Mesenchymal stem cell (in vitro differentiated cells and primary cell): ENCODE measurements around the gene ARID1B.

Source experiments
- DNase-seq: peaks from one replicate; pipeline ENCODE4 v3.0.0-alpha.2; 2013
- H2AFZ ChIP-seq: one replicate; pipeline ENCODE4 v1.6.1; 2013; ENCODE audit warnings: low read depth, mild to moderate bottlenecking, control low read depth, inconsistent platforms, low read length, moderate library complexity
- H2AK5ac ChIP-seq: 2 replicates; pipeline ENCODE4 v1.6.1; 2013; ENCODE audit warnings: low read length, moderate library complexity, mild to moderate bottlenecking, inconsistent platforms; ENCODE audit not compliant: severe bottlenecking
- H2BK120ac ChIP-seq: one replicate; pipeline ENCODE4 v1.6.1; 2013; ENCODE audit warnings: low read depth, mild to moderate bottlenecking, inconsistent platforms, low read length, moderate library complexity
- H2BK12ac ChIP-seq, 2 experiments: one replicate each; pipeline ENCODE4 v1.6.1; 2013; ENCODE audit warnings: inconsistent platforms in 2 of 2, low read length in 2 of 2, mild to moderate bottlenecking in 2 of 2, moderate library complexity in 2 of 2, control low read depth in 1 of 2
- H2BK15ac ChIP-seq: one replicate; pipeline ENCODE4 v1.6.1; 2013; ENCODE audit warnings: mild to moderate bottlenecking, low read depth, inconsistent platforms; ENCODE audit not compliant: poor library complexity, severe bottlenecking
- H2BK5ac ChIP-seq: 2 replicates; pipeline ENCODE4 v1.6.1; 2013; ENCODE audit warnings: low read depth, mild to moderate bottlenecking, low read length, control low read depth, inconsistent platforms; ENCODE audit not compliant: poor library complexity, severe bottlenecking
- H3K14ac ChIP-seq, 2 experiments: one replicate each; pipeline ENCODE4 v1.6.1; 2013; ENCODE audit warnings: inconsistent platforms in 2 of 2, low read length in 2 of 2, control low read depth in 1 of 2, mild to moderate bottlenecking in 1 of 2, moderate library complexity in 1 of 2
- H3K18ac ChIP-seq, 2 experiments: one replicate each; pipeline ENCODE4 v1.6.1; 2013; ENCODE audit warnings: inconsistent platforms in 2 of 2, low read length in 2 of 2, control low read depth in 1 of 2, low read depth in 1 of 2, mild to moderate bottlenecking in 1 of 2
- H3K23ac ChIP-seq, 2 experiments: one replicate each; pipeline ENCODE4 v1.6.1; 2013; ENCODE audit warnings: inconsistent platforms in 2 of 2, low read length in 2 of 2, mild to moderate bottlenecking in 2 of 2, moderate library complexity in 2 of 2, control low read depth in 1 of 2
- H3K27ac ChIP-seq: 2 replicates; pipeline ENCODE4 v1.5.1; 2013; ENCODE audit warnings: mild to moderate bottlenecking, moderate library complexity, low read length, control low read depth, inconsistent platforms; ENCODE audit not compliant: poor library complexity, severe bottlenecking
- H3K27me3 ChIP-seq, 2 experiments: 2 replicates each; pipeline versions ENCODE4 v1.6.1 to v1.7.0; 2013; ENCODE audit warnings: low read length in 2 of 2, mild to moderate bottlenecking in 2 of 2, moderate library complexity in 2 of 2, control low read depth in 1 of 2, inconsistent platforms in 1 of 2; ENCODE audit not compliant: control insufficient read depth in 1 of 2, insufficient read depth in 1 of 2
- H3K36me3 ChIP-seq, 2 experiments: 2 replicates each; pipeline versions ENCODE4 v1.6.1 to v1.7.0; 2013; ENCODE audit warnings: low read length in 2 of 2, control low read depth in 1 of 2, inconsistent platforms in 1 of 2, low read depth in 1 of 2, mild to moderate bottlenecking in 1 of 2; ENCODE audit not compliant: insufficient read depth in 2 of 2, control insufficient read depth in 1 of 2
- H3K4ac ChIP-seq, 2 experiments: one replicate each; pipeline ENCODE4 v1.6.1; 2013; ENCODE audit warnings: inconsistent platforms in 2 of 2, low read length in 2 of 2, mild to moderate bottlenecking in 2 of 2, moderate library complexity in 2 of 2, control low read depth in 1 of 2, low read depth in 1 of 2
- H3K4me1 ChIP-seq: 2 replicates; pipeline ENCODE4 v1.6.1; 2013; ENCODE audit warnings: low read depth, low read length, control low read depth; ENCODE audit not compliant: control insufficient read depth, insufficient read depth
- H3K4me2 ChIP-seq: 2 replicates; pipeline ENCODE4 v1.6.1; 2013; ENCODE audit warnings: low read length, mild to moderate bottlenecking, inconsistent platforms; ENCODE audit not compliant: poor library complexity, severe bottlenecking
- H3K4me3 ChIP-seq, 2 experiments: 2 replicates each; pipeline versions ENCODE4 v1.5.1 to v1.7.0; 2013; ENCODE audit warnings: low read length in 2 of 2, mild to moderate bottlenecking in 2 of 2, control low read depth in 1 of 2, low read depth in 1 of 2; ENCODE audit not compliant: insufficient read depth in 1 of 2
- H3K79me1 ChIP-seq: replicated peaks from 2 replicates; pipeline ENCODE4 v1.6.1; 2013; ENCODE audit warnings: mild to moderate bottlenecking, control low read depth, low read length, inconsistent platforms; ENCODE audit not compliant: poor library complexity, severe bottlenecking
- H3K9ac ChIP-seq: 2 replicates; pipeline ENCODE4 v1.7.0; 2013; ENCODE audit warnings: mild to moderate bottlenecking, low read length, moderate library complexity
- H3K9me3 ChIP-seq: 2 replicates; pipeline ENCODE4 v1.7.0; 2013; ENCODE audit warnings: mild to moderate bottlenecking, low read length; ENCODE audit not compliant: control insufficient read depth
- H4K8ac ChIP-seq: one replicate; pipeline ENCODE4 v1.6.1; 2013; ENCODE audit warnings: inconsistent platforms, mild to moderate bottlenecking, low read length, moderate library complexity
- H4K91ac ChIP-seq: one replicate; pipeline ENCODE4 v1.6.1; 2013; ENCODE audit warnings: mild to moderate bottlenecking, low read length, inconsistent platforms
- WGBS: methylation state at CpG from one replicate; pipeline ENCODE4 v1.1.7; 2013; ENCODE audit warnings: mixed read lengths; 5-methylcytosine and 5-hydroxymethylcytosine counted together

ARID1B gene

DNA sequence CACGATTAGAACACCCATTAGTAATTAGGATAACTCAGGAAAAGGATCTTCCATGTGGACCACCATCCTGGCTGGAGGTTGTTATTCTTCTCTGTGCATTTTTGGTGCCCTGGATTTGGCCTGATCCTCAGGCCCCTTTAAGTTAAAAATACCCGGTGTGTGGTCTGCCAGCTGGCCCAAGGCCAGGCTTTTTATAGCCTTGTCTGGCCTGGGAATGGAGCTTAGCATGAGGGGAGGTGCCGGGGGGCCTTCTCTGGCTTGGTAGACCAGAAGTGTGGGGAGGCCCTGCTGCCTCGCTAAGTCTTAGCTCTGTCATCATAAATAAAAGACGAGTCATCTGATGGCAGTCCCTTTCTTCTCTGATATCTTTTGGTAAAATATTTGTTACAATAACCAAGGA, 71.4 kb downstream of the ARID1B start:
- Histone ChIP-seq H4K91ac (no peak overlapping the region), H3K9me3 (no peaks in the 10 kb centered on the region), H3K18ac (no peak overlapping the region), H3K4me1 (peaks cover 6% of the 10 kb centered on the region), H3K14ac (no peak overlapping the region), H2AFZ (no peak overlapping the region), H2BK15ac (no peak overlapping the region), H3K27ac (no peak overlapping the region), H3K9ac (no peak overlapping the region), H3K4ac (no peak overlapping the region), H3K4me3 (no peak overlapping the region), H3K23ac (no peak overlapping the region), H2BK120ac (no peak overlapping the region), H4K8ac (no peak overlapping the region), H2BK12ac (no peak overlapping the region), H3K79me1 (peaks cover 27% of the 10 kb centered on the region), H2BK5ac (no peak overlapping the region), H2AK5ac (no peak overlapping the region), H3K27me3 (no peaks in the 10 kb centered on the region), H3K4me2 (no peak overlapping the region), H3K36me3 (no peaks in the 10 kb centered on the region)
- WGBS, result 28% methylated on average over 3 of the region's 5 CpGs
- peak; percentile 59 for DNase-seq

DNA sequence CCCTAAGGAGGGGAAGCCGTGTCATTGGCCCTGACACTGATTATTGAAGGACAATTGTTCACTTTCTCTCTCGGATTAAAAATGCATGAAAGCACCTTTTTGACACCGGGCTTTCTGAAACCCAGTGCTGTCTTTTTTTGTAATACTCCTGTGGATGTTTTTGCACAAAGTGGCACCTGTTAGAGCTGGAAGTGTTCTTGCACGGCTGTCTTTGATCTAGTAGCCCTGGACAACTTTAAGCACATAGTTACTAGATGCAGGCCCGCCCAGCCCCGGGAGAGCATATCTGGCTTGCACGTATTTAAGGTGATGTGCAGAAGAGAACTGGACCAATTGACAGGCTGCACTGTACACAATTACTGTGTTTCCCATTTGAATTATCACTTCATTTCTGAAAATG, 72.6 kb downstream of the ARID1B start:
- Histone ChIP-seq H3K4me2 (no peak overlapping the region), H4K8ac (no peak overlapping the region), H3K27me3 (no peaks in the 10 kb centered on the region), H3K4ac (no peak overlapping the region), H2BK120ac (no peak overlapping the region), H3K4me3 (no peak overlapping the region), H4K91ac (no peak overlapping the region), H2BK12ac (no peak overlapping the region), H3K79me1 (peaks cover 28% of the 10 kb centered on the region), H3K36me3 (no peaks in the 10 kb centered on the region), H2BK5ac (no peak overlapping the region), H2AFZ (no peak overlapping the region), H2AK5ac (no peak overlapping the region), H3K9me3 (no peaks in the 10 kb centered on the region), H3K9ac (no peak overlapping the region), H3K23ac (no peak overlapping the region), H3K27ac (no peak overlapping the region), H3K14ac (no peak overlapping the region), H3K18ac (no peak overlapping the region), H3K4me1 (peaks cover 4% of the 10 kb centered on the region), H2BK15ac (no peak overlapping the region)
- DNase-seq, result no peak
- WGBS, result 85% methylated on average over 6 of the region's 7 CpGs

GRCh38 chr6:156850353-156850752, 73.2 kb downstream of the ARID1B start:
- Histone ChIP-seq H3K18ac (no peak overlapping the region), H3K4me2 (no peak overlapping the region), H2BK15ac (no peak overlapping the region), H3K27me3 (no peaks in the 10 kb centered on the region), H3K79me1 (peaks cover 25% of the 10 kb centered on the region), H2AFZ (no peak overlapping the region), H3K36me3 (no peaks in the 10 kb centered on the region), H3K14ac (no peak overlapping the region), H4K8ac (no peak overlapping the region), H2BK5ac (no peak overlapping the region), H3K9me3 (no peaks in the 10 kb centered on the region), H3K27ac (no peak overlapping the region), H3K23ac (no peak overlapping the region), H3K9ac (no peak overlapping the region), H3K4ac (no peak overlapping the region), H3K4me1 (peaks cover 4% of the 10 kb centered on the region), H2AK5ac (no peak overlapping the region), H2BK12ac (no peak overlapping the region), H3K4me3 (no peak overlapping the region), H4K91ac (no peak overlapping the region), H2BK120ac (no peak overlapping the region)
- no peak for DNase-seq
- WGBS, result 90% methylated on average over 2 of the region's 3 CpGs

DNA sequence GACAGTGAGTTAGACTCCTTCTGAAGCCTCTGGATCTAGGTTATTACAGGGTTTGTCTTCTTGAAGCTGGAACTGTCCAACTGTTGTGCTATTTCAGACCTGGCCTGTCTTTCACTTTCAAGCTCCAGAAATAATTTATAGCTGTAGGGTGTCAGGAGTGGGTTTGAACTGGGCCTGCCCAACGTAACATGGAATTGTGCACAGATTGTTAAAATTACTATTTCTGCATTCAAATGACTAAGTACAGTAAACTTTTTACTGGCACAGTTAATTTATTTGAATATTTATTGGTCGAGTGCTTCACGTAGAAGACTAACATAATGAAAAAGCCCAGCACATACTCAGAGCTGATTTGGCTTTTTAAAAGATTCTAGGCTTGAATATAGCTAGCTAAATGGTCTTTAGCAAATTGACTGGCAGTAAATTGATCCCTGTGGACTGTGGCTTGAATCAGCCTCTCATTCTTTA, 74.3 kb downstream of the ARID1B start:
- Histone ChIP-seq H2BK12ac (no peak overlapping the region), H3K4me2 (no peak overlapping the region), H3K27me3 (no peaks in the 10 kb centered on the region), H3K18ac (no peak overlapping the region), H3K79me1 (peaks cover 24% of the 10 kb centered on the region), H3K9me3 (no peaks in the 10 kb centered on the region), H2AFZ (no peak overlapping the region), H3K4me1 (peaks cover 4% of the 10 kb centered on the region), H2BK5ac (no peak overlapping the region), H4K8ac (no peak overlapping the region), H3K27ac (no peak overlapping the region), H3K23ac (no peak overlapping the region), H3K4ac (no peak overlapping the region), H3K14ac (no peak overlapping the region), H4K91ac (no peak overlapping the region), H2BK120ac (no peak overlapping the region), H2AK5ac (no peak overlapping the region), H3K9ac (peak overlapping the region; percentile 14), H3K4me3 (peak overlapping the region in 1 of 2 experiments; percentile 12), H3K36me3 (no peaks in the 10 kb centered on the region), H2BK15ac (no peak overlapping the region)
- no peak for DNase-seq
- no CpG with 5 or more reads among the region's 3 CpGs for WGBS
